Activated naive CD8-positive, alpha-beta T cell treated with anti-CD3 and anti-CD28 coated beads, Interleukin-2, amount 10 ng/mL, durations not matched to agents 7 days and 5 days (primary cell): ENCODE measurements around the gene REXO5. TPM values are rescaled to one million over a fixed set of nuclear protein-coding genes. Genes with fewer than 3 reads are reported as not detected.
A peak's percentile ranks its signal among the peaks of the same experiment; 100 is the strongest.

Experiments used
- ATAC-seq: fragments of 150-1000 bp; cut with Tn5 transposase; one replicate; pipeline ENCODE4 v1.10.0; 2021; ENCODE audit warnings: low read depth, moderate library complexity
- POLR2A ChIA-PET: fragments of 350-600 bp; sonication (Branson Sonifier 250); formaldehyde crosslinking; loops from one replicate; lab custom pipeline; 2021; ENCODE audit warnings: antibody characterized with exemption; lab: Charles Lee
- DNase-seq: peaks from one replicate; pipeline ENCODE4 v3.0.0; 2021
- H3K27ac Mint-ChIP-seq: one replicate; pipeline ENCODE4 v1.8.0; 2022; ENCODE audit warnings: mild to moderate bottlenecking, mixed read lengths
- H3K27me3 Mint-ChIP-seq: one replicate; pipeline ENCODE4 v1.8.0; 2022; ENCODE audit warnings: mild to moderate bottlenecking, moderate library complexity, mixed read lengths
- H3K36me3 Mint-ChIP-seq: one replicate; pipeline ENCODE4 v1.8.0; 2021; ENCODE audit warnings: mild to moderate bottlenecking, mixed read lengths
- H3K4me1 Mint-ChIP-seq: one replicate; pipeline ENCODE4 v1.8.0; 2021; ENCODE audit warnings: mixed read lengths
- H3K4me3 Mint-ChIP-seq: one replicate; pipeline ENCODE4 v1.8.0; 2022; ENCODE audit warnings: mild to moderate bottlenecking, moderate library complexity, mixed read lengths
- H3K9me3 Mint-ChIP-seq: one replicate; pipeline ENCODE4 v1.8.0; 2021; ENCODE audit warnings: mixed read lengths
- total RNA-seq, 2 experiments: library from RNA; stranded (reverse); gene quantifications; one replicate each; pipeline ENCODE4 v1.2.3, GENCODE V29; 2021

REXO5 gene
- total RNA-seq, 2 experiments from 2014 or later: 12.4 to 13.7 TPM

DNA sequence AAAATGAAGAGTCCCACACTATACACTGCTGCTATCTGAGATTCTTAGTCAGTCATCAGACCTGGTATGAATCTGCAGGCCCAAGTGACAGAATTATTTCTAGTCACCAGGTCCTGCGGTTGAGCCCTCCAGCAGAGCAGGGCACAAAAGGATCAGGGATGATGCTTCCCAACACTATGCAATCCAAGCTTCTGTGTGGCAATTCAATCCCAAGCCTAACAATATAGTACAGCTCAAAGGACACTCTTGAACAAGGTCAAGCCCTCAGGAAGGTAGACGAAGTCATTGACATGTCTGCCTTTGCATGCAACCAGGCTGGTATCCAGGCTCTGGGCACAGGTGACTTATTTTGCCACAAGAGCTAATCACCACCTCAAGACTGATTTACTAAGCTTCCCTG, 88.1 kb downstream of the REXO5 start:
- H3K4me1 Mint-ChIP-seq: peaks cover 35% of the 10 kb centered on the region
- DNase-seq (no peak), ATAC-seq (no peak)
- POLR2A ChIA-PET: interaction anchor here (2.0 kb wide), 1 partner anchor 20 kb away, joined by 5 read pairs; no protein-coding TSS in a partner anchor
- no peak overlapping the region for H3K4me3 Mint-ChIP-seq
- peaks cover 40% of the 10 kb centered on the region for H3K36me3 Mint-ChIP-seq
- no peaks in the 10 kb centered on the region for H3K9me3 Mint-ChIP-seq
- no peak overlapping the region for H3K27ac Mint-ChIP-seq
- no peaks in the 10 kb centered on the region for H3K27me3 Mint-ChIP-seq

DNA sequence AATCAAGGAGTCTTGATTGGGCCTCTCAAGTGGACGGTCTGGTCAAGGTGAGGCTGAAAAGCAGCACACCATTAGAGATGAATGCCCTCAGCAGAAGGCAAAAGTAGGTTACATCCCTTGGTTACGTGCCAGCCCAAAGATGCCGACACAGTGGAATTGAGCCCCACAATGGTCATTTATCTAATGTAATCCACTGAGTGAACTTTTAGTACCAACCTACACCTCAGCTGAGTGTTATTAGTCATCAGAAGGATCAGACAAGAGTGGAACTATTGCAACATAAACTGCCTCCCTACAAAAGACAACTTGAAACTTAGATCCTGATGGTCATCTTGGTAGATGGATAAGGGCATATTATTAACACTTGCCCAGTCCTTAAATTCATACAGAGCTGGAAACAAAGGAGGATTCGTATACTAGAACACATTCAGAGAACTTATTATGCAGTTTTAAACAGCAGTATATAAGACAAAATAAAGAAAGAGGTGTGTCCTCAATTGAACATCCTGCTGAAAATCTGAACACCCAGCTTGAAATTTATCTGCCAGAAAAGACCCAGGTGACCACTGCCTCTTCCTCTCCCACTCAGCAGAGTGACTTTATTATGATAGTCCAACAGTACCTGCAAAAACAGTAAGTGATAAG, 91.0 kb downstream of the REXO5 start:
- no peaks in the 10 kb centered on the region for H3K27me3 Mint-ChIP-seq
- no peaks in the 10 kb centered on the region for H3K9me3 Mint-ChIP-seq
- POLR2A ChIA-PET: interaction anchor here (0.9 kb wide), 1 partner anchor 50 kb away, joined by 4 read pairs; no protein-coding TSS in a partner anchor
- peaks cover 38% of the 10 kb centered on the region for H3K36me3 Mint-ChIP-seq
- H3K4me1 Mint-ChIP-seq: peaks cover 45% of the 10 kb centered on the region
- no peak overlapping the region for H3K27ac Mint-ChIP-seq
- DNase-seq (no peak), ATAC-seq (no peak)
- H3K4me3 Mint-ChIP-seq: peak overlapping the region; percentile 29

DNA sequence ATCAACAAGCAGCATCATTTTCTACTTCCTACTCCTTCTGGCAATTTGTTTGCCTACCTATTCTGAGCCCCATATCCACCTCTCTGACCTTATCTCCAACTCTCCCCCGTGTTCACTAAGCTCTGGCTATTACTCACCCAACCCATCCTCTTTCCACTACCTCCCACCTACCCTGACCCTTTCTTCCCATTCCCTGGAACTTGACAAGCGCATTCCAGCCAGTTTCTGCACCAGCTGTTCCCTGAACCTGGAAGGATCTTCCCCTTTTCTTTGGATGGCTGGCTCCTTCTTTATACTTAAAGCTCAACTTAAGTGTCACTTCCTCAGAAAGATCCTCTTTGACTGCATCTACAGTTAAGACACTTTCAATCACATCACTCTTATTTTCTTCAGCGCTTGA, 91.6 kb downstream of the REXO5 start:
- POLR2A ChIA-PET: no interaction called here
- peak overlapping the region; percentile 37 for H3K27ac Mint-ChIP-seq

DNA sequence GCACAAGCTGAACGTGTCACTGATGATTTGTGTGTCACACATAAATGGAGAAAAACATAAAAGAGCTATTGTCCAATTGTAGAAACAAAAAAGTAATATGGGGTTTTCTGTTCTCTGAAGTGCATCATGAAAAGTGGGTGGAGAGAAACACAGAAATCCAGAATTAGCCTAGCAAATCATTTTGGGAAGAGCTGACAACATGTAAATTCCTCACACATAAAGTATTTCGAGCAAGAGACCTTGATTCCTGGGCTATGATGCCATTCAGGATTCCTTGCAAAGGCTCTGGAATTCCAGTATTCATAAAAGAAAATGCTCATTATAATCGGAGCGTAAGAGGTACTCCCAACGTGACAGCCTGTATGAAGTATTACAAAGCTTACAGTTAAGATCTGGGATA, 92.7 kb downstream of the REXO5 start:
- H3K27me3 Mint-ChIP-seq: no peaks in the 10 kb centered on the region

More for the DNA sequence above, 91.6 kb downstream of the REXO5 start:
- ATAC-seq: no peak
- Mint-ChIP-seq H3K4me1 (peaks cover 49% of the 10 kb centered on the region), H3K36me3 (peaks cover 38% of the 10 kb centered on the region), H3K9me3 (no peaks in the 10 kb centered on the region), H3K4me3 (peak overlapping the region; percentile 29), H3K27me3 (no peaks in the 10 kb centered on the region)
- no peak for DNase-seq

More for the DNA sequence above, 92.7 kb downstream of the REXO5 start:
- Mint-ChIP-seq H3K4me1 (peaks cover 60% of the 10 kb centered on the region), H3K9me3 (no peaks in the 10 kb centered on the region), H3K36me3 (peaks cover 44% of the 10 kb centered on the region), H3K4me3 (peak overlapping the region; percentile 95), H3K27ac (peak overlapping the region; percentile 99)
- DNase-seq (no peak), ATAC-seq (no peak)
- POLR2A ChIA-PET: interaction anchor here (1.7 to 3.5 kb wide), 3 partner anchors 11 to 24 kb away, joined by 5 to 51 read pairs (median 31); no protein-coding TSS in a partner anchor

Other genes starting within 250 kb of the REXO5 start
- gene ACSM2B, start 230.2 kb upstream of the REXO5 start, total RNA-seq: not detected
- under 1 TPM; 0.43 to 0.75 TPM for gene ACSM1, start 108.8 kb upstream of the REXO5 start, total RNA-seq
- gene THUMPD1, start 64.7 kb upstream of the REXO5 start, total RNA-seq: 10 to 100 TPM; 53.0 to 53.6 TPM
- 1 to 10 TPM; 9.0 to 9.7 TPM for gene ACSM3, start 42.5 kb upstream of the REXO5 start, total RNA-seq
- 10 to 100 TPM; 14.1 to 16.6 TPM for gene ERI2, start 55 bp upstream of the REXO5 start, total RNA-seq
- 10 to 100 TPM; 12.0 to 13.1 TPM for gene DCUN1D3, start 93.8 kb downstream of the REXO5 start, total RNA-seq
- gene LYRM1, start 94.2 kb downstream of the REXO5 start, total RNA-seq: 10 to 100 TPM; 24.9 to 26.9 TPM